H1 (cell line): ENCODE data around the gene VPS50. TPM values are rescaled to one million over a fixed set of nuclear protein-coding genes. Genes with fewer than 3 reads are reported as not detected.

Source experiments
- CTCF ChIA-PET: fragments of 300-600 bp; sonication (Branson Sonifier 250); formaldehyde crosslinking; loops from one replicate; lab custom pipeline; 2021; ENCODE audit not compliant: partially characterized antibody; lab: Charles Lee
- POLR2A ChIA-PET: fragments of 300-600 bp; sonication (Branson Sonifier 250); formaldehyde crosslinking; loops from one replicate; lab custom pipeline; 2021; ENCODE audit warnings: inconsistent platforms; ENCODE audit not compliant: partially characterized antibody; lab: Charles Lee
- DNase-seq, 2 experiments: peaks; one replicate each; pipeline versions ENCODE4 v3.0.0 to v3.0.0-alpha.2; 2010 to 2022; ENCODE audit warnings: low spot score in 2 of 2, low read depth in 1 of 2, mixed read lengths in 1 of 2
- FAIRE-seq: peaks from 2 replicates; lab custom pipeline; 2011; peaks lifted over from hg19 to GRCh38; lab: Jason Lieb, UNC
- H2AFZ ChIP-seq: 2 replicates; pipeline ENCODE4 v1.8.1; 2012; ENCODE audit warnings: low read length, inconsistent platforms
- H2AK5ac ChIP-seq: 2 replicates; pipeline ENCODE4 v1.6.1; 2013; ENCODE audit warnings: low read depth, low read length
- H2BK120ac ChIP-seq: replicated peaks from 2 replicates; pipeline ENCODE3; 2013; ENCODE audit warnings: low read depth, low read length, inconsistent platforms
- H2BK12ac ChIP-seq: 2 replicates; pipeline ENCODE4 v1.6.1; 2013; ENCODE audit warnings: low read depth, low read length
- H2BK15ac ChIP-seq: 2 replicates; pipeline ENCODE4 v1.6.1; 2013; ENCODE audit warnings: low read length
- H2BK20ac ChIP-seq: 2 replicates; pipeline ENCODE4 v1.6.1; 2013; ENCODE audit warnings: low read length
- H2BK5ac ChIP-seq: 2 replicates; pipeline ENCODE4 v1.6.1; 2013; ENCODE audit warnings: low read depth, low read length
- H3K14ac ChIP-seq: 2 replicates; pipeline ENCODE4 v1.6.1; 2013; ENCODE audit warnings: inconsistent platforms; ENCODE audit not compliant: insufficient read length
- H3K18ac ChIP-seq: 2 replicates; pipeline ENCODE4 v1.6.1; 2013; ENCODE audit warnings: low read length; ENCODE audit errors: extremely low read depth
- H3K23ac ChIP-seq: 2 replicates; pipeline ENCODE4 v1.6.1; 2013; ENCODE audit warnings: inconsistent platforms; ENCODE audit not compliant: insufficient read length
- H3K23me2 ChIP-seq: 2 replicates; pipeline ENCODE4 v1.6.1; 2013; ENCODE audit warnings: low read depth, low read length
- H3K27ac ChIP-seq: 2 replicates; pipeline ENCODE4 v1.6.1; 2011; ENCODE audit warnings: low read depth, low read length, inconsistent platforms
- H3K27me3 ChIP-seq, 4 experiments: replicated peaks in 1 of 4; 1 replicate in 1 of 4; 2 replicates in 3 of 4; pipeline versions ENCODE4 v1.6.1 to v1.8.1; 2011 to 2013; ENCODE audit warnings: low read length in 3 of 4, mild to moderate bottlenecking in 3 of 4, inconsistent platforms in 2 of 4, mixed read lengths in 2 of 4, moderate library complexity in 1 of 4; ENCODE audit not compliant: control insufficient read depth in 3 of 4, insufficient read depth in 3 of 4; ENCODE audit errors: extremely low read depth in 1 of 4
- H3K36me3 ChIP-seq, 4 experiments: 2 replicates each; pipeline versions ENCODE4 v1.6.1 to v1.8.1; 2011 to 2013; ENCODE audit warnings: mild to moderate bottlenecking in 4 of 4, low read length in 3 of 4, moderate library complexity in 2 of 4, control low read depth in 1 of 4, inconsistent platforms in 1 of 4; ENCODE audit not compliant: insufficient read depth in 4 of 4, control insufficient read depth in 2 of 4
- H3K4ac ChIP-seq: replicated peaks from 2 replicates; pipeline ENCODE3; 2013; ENCODE audit warnings: low read length, low read depth, mixed read lengths, inconsistent platforms; ENCODE audit not compliant: insufficient read length
- H3K4me1 ChIP-seq, 4 experiments: replicated peaks in 1 of 4; 1 replicate in 1 of 4; 2 replicates in 3 of 4; pipeline versions ENCODE4 v1.6.1 to v1.8.1; 2011 to 2013; ENCODE audit warnings: low read length in 3 of 4, inconsistent platforms in 2 of 4, mixed read lengths in 1 of 4; ENCODE audit not compliant: insufficient read depth in 4 of 4, control insufficient read depth in 3 of 4
- H3K4me2 ChIP-seq, 2 experiments: 2 replicates each; pipeline versions ENCODE4 v1.6.1 to v1.8.1; 2011 to 2013; ENCODE audit warnings: low read depth in 2 of 2, low read length in 2 of 2, control low read depth in 1 of 2, inconsistent platforms in 1 of 2, mild to moderate bottlenecking in 1 of 2; ENCODE audit not compliant: insufficient read depth in 1 of 2
- H3K4me3 ChIP-seq, 4 experiments: fragments of 200-600, 300-600 bp in 1 of 4; sonication (generic), shearing (Covaris generic), sonication (Bioruptor Twin) in 1 of 4; 2 replicates each; pipeline versions ENCODE4 v1.5.1 to v1.8.1; 2011 to 2016; ENCODE audit warnings: low read length in 4 of 4, low read depth in 3 of 4, control low read depth in 2 of 4, inconsistent platforms in 2 of 4, mild to moderate bottlenecking in 2 of 4, mixed read lengths in 1 of 4, moderate library complexity in 1 of 4; ENCODE audit not compliant: insufficient read depth in 2 of 4; ENCODE audit errors: extremely low read depth in 1 of 4
- H3K56ac ChIP-seq: replicated peaks from 2 replicates; pipeline ENCODE3; 2013; ENCODE audit warnings: low read depth, mild to moderate bottlenecking, mixed read lengths, low read length, inconsistent platforms; ENCODE audit not compliant: insufficient read length
- H3K79me1 ChIP-seq: 2 replicates; pipeline ENCODE4 v1.6.1; 2013; ENCODE audit warnings: low read depth, low read length, control low read depth
- H3K79me2 ChIP-seq, 2 experiments: 2 replicates each; pipeline versions ENCODE4 v1.6.1 to v1.8.1; 2012 to 2013; ENCODE audit warnings: low read length in 2 of 2, mild to moderate bottlenecking in 2 of 2, inconsistent platforms in 1 of 2; ENCODE audit not compliant: insufficient read depth in 2 of 2, control insufficient read depth in 1 of 2
- H3K9ac ChIP-seq, 4 experiments: replicated peaks in 1 of 4; 1 replicate in 1 of 4; 2 replicates in 3 of 4; pipeline versions ENCODE4 v1.6.1 to v1.8.1; 2011 to 2013; ENCODE audit warnings: low read depth in 3 of 4, low read length in 3 of 4, control low read depth in 2 of 4, mild to moderate bottlenecking in 2 of 4, moderate library complexity in 2 of 4, inconsistent platforms in 1 of 4; ENCODE audit errors: extremely low read depth in 1 of 4
- H3K9me3 ChIP-seq, 2 experiments: 2 replicates each; pipeline versions ENCODE4 v1.6.1 to v1.8.1; 2012 to 2013; ENCODE audit warnings: mild to moderate bottlenecking in 2 of 2, moderate library complexity in 2 of 2, control low read depth in 1 of 2, inconsistent platforms in 1 of 2, low read depth in 1 of 2, low read length in 1 of 2, mixed read lengths in 1 of 2; ENCODE audit not compliant: insufficient read depth in 2 of 2
- H4K20me1 ChIP-seq, 2 experiments: replicated peaks in 1 of 2; 2 replicates each; pipeline versions ENCODE3 to v1.8.1; 2011 to 2013; ENCODE audit warnings: inconsistent platforms in 2 of 2, low read length in 2 of 2, mild to moderate bottlenecking in 1 of 2; ENCODE audit not compliant: insufficient read depth in 2 of 2, control insufficient read depth in 1 of 2
- H4K5ac ChIP-seq: 2 replicates; pipeline ENCODE4 v1.6.1; 2013; ENCODE audit warnings: low read length, low read depth, mixed read lengths, inconsistent platforms; ENCODE audit not compliant: insufficient read length
- H4K8ac ChIP-seq: 2 replicates; pipeline ENCODE4 v1.8.0; 2013; ENCODE audit warnings: mild to moderate bottlenecking, moderate library complexity, low read length, inconsistent platforms; ENCODE audit not compliant: insufficient read depth; ENCODE audit errors: extremely low read depth
- H4K91ac ChIP-seq: replicated peaks from 2 replicates; pipeline ENCODE3; 2013; ENCODE audit warnings: low read length, mixed read lengths, inconsistent platforms; ENCODE audit not compliant: insufficient read length
- ATF3 ChIP-seq: IDR thresholded peaks from 2 replicates; pipeline ENCODE4 v1.6.1; 2011; ENCODE audit warnings: low read depth, mild to moderate bottlenecking, low read length; ENCODE audit not compliant: insufficient read depth
- POLR2AphosphoS5 ChIP-seq: IDR thresholded peaks from 2 replicates; pipeline ENCODE4 v1.6.1; 2011; ENCODE audit warnings: low read depth, low read length
- RNF2 ChIP-seq: fragments of 200-900, 300-1000 bp; sonication (generic); IDR thresholded peaks from 2 replicates; pipeline ENCODE4 v1.7.1; 2016; ENCODE audit warnings: borderline replicate concordance, low read depth, mild to moderate bottlenecking, antibody characterized with exemption, low read length; ENCODE audit not compliant: poor library complexity, severe bottlenecking; ENCODE audit errors: missing control alignments
- SRF ChIP-seq: IDR thresholded peaks from 2 replicates; pipeline ENCODE4 v1.6.1; 2011; ENCODE audit warnings: mild to moderate bottlenecking, low read depth, low read length, moderate library complexity
- TAF1 ChIP-seq: IDR thresholded peaks from 2 replicates; pipeline ENCODE4 v1.6.1; 2011; ENCODE audit warnings: mild to moderate bottlenecking, low read depth, low read length
- TBP ChIP-seq: IDR thresholded peaks from 2 replicates; pipeline ENCODE4 v1.6.1; 2011; ENCODE audit warnings: low read depth, low read length, improper control_type of control experiment
- TEAD4 ChIP-seq: IDR thresholded peaks from 2 replicates; pipeline ENCODE4 v1.6.1; 2012; ENCODE audit warnings: low read depth, low read length, inconsistent platforms, mixed read lengths
- WGBS, 2 experiments: shearing (Covaris generic) in 1 of 2; methylation state at CpG; one replicate each; pipeline versions ENCODE4 v1.1.6 to v1.1.7; 2013 to 2015; ENCODE audit warnings: low lambda C conversion rate in 2 of 2, mixed read lengths in 2 of 2, inconsistent platforms in 1 of 2, low coverage in 1 of 2, missing lambda C conversion rate in 1 of 2; ENCODE audit not compliant: insufficient replicate concordance in 2 of 2, insufficient coverage in 1 of 2, insufficient read length in 1 of 2; ENCODE audit errors: extremely low coverage in 1 of 2, missing lambda C conversion rate in 1 of 2; 5-methylcytosine and 5-hydroxymethylcytosine counted together
- polyA plus RNA-seq, 7 experiments: library from polyadenylated mRNA; depleted of rRNA in 3 of 7; stranded (reverse) in 5 of 7; unstranded in 2 of 7; fragments of >200 nt in 5 of 7; fragments of 200-250 nt in 2 of 7; gene quantifications; 1 replicate in 5 of 7; 2 replicates in 1 of 7; 4 replicates in 1 of 7; pipeline versions ENCODE4 v1.2.1 to v1.2.3, GENCODE V29; 2011 to 2013; ENCODE audit warnings: missing spikeins in 2 of 7, mixed read lengths in 2 of 7
- total RNA-seq: library from RNA; stranded (reverse); fragmentation: NEBNext Ultra II Directional; extraction: Animal tissue kit (Norgen Biotek cat#: 25700); gene quantifications from 2 replicates; pipeline ENCODE4 v1.2.1, GENCODE V29; 2021

The VPS50 gene
- total and polyA plus RNA-seq, 2 of the 8 experiments (the other 6 are each of a cell fraction or from before 2014, with no cell fraction given): 3.7 to 9.3 TPM

- H3K36me3 ChIP-seq: no peaks in the 10 kb centered on the region
- no peak overlapping the region for H3K23ac ChIP-seq
- H4K5ac ChIP-seq: no peak overlapping the region
- no peaks in the 10 kb centered on the region for H3K9me3 ChIP-seq
- H4K91ac ChIP-seq: no peak overlapping the region
- no peaks in the 10 kb centered on the region for H3K79me1 ChIP-seq
- POLR2A ChIA-PET: no interaction called here
- no peak overlapping the region for H2AK5ac ChIP-seq
- H3K4me2 ChIP-seq: no peak overlapping the region
- no peak overlapping the region for H3K14ac ChIP-seq
- CTCF ChIA-PET: no interaction called here
- no peak overlapping the region for H3K9ac ChIP-seq
- H2BK5ac ChIP-seq: no peak overlapping the region
- no peak overlapping the region for H3K18ac ChIP-seq
- H3K56ac ChIP-seq: no peak overlapping the region
- no peak overlapping the region for H4K8ac ChIP-seq
- H2BK15ac ChIP-seq: no peak overlapping the region
- H2BK120ac ChIP-seq: no peak overlapping the region
- no peak for DNase-seq
- H3K4me3 ChIP-seq: no peak overlapping the region
- H3K79me2 ChIP-seq: no peaks in the 10 kb centered on the region
- no peaks in the 10 kb centered on the region for H3K23me2 ChIP-seq
- no peak for TF ChIP-seq ATF3
- no peak for TF ChIP-seq TBP
- no peak for TF ChIP-seq POLR2AphosphoS5
- no peak for TF ChIP-seq RNF2
- TF ChIP-seq TAF1: no peak
- no peak for TF ChIP-seq TEAD4
- no peak for TF ChIP-seq SRF
- 0 out of 2 replicates have a peak overlapping the region, but pooled peaks have one; percentile 5 for H2AFZ ChIP-seq
- H2BK20ac ChIP-seq: no peak overlapping the region
- no peaks in the 10 kb centered on the region for H3K27me3 ChIP-seq
- H2BK12ac ChIP-seq: no peak overlapping the region
- H3K27ac ChIP-seq: no peak overlapping the region
- no peaks in the 10 kb centered on the region for H3K4me1 ChIP-seq
- WGBS, 2 experiments: 86% methylated on average over 5 of the region's 5 CpGs; no CpG with 5 or more reads in 1 of the 2 experiments
- no peak overlapping the region for H3K4ac ChIP-seq
- no peak for FAIRE-seq
- H4K20me1 ChIP-seq: no peaks in the 10 kb centered on the region
Measured at GRCh38 chr7:93202594-93203250, 29.4 kb upstream of the VPS50 start.
